HG02642 (cell line): ENCODE data around the gene GHR.
"Not testable (repeated sequence)": the region's sequence is repeated elsewhere in the genome, so short reads cannot be mapped to it uniquely, and the experiment has no call there.

Experiments
- ATAC-seq: cut with Tn5 transposase; IDR thresholded peaks from one replicate; pipeline ENCODE4 v1.9.1; 2021; ENCODE audit warnings: mild to moderate bottlenecking; ENCODE audit not compliant: unreplicated experiment, poor library complexity

The GHR gene

GRCh38 chr5:42675602-42676001 is 252.4 kb downstream of the GHR start:
- ATAC-seq: no peak

GRCh38 chr5:42676362-42676761 is 253.1 kb downstream of the GHR start:
- ATAC-seq: no peak

- ATAC-seq: no peak
Measured at GRCh38 chr5:42677156-42677842, 254.1 kb downstream of the GHR start.

GRCh38 chr5:42680046-42680445 is 256.8 kb downstream of the GHR start:
- no peak for ATAC-seq

GRCh38 chr5:42685078-42685477 is 261.8 kb downstream of the GHR start:
- ATAC-seq: not testable (repeated sequence)

GRCh38 chr5:42689391-42689790 is 266.2 kb downstream of the GHR start:
- no peak for ATAC-seq

DNA sequence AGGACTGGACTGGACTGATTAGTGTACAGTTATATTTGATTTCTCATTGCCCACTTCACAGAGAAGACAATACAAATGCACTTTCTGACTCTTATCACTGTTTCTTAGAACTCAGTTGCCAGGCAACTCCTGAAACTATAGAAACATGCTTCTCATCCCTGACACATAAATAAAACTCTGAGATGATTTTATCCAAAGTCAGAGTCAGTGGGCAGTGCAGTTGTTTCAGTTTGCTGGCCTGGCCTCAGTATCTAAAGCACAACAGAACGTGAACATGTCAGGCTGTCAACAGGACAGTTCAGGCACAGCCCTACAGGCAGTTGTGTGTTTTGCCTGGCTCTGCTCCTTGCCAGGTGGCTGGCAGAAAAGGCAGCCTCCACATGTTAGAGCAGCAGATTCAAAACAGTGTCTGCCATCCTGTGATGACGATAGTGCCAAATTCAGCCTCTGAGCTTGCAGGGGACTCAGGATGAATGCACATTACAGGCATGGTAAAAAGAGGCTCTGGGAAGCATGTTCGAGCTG is 268.2 kb downstream of the GHR start:
- ATAC-seq: no peak

- no peak for ATAC-seq
Measured at GRCh38 chr5:42701351-42702059, 278.3 kb downstream of the GHR start.

DNA sequence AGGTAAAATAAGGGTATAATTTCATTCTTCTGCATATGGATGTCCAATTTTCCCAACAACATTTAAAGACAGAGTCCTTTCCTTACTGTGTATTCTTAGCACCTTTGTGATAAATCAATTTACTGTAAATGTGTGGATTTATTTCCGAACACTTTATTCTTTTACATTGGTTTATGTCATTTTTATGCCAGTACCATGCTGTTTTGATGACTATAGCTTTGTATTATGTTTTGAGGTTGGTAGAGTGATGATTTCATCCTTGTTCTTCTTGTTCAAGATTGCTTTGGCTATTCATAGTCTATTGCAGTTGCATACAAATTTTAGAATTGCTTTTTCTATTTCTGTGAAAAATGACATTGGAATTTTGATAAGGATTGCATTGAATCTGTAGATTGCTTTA is 280.0 kb downstream of the GHR start:
- ATAC-seq: no peak

GRCh38 chr5:42715785-42716184 is 292.5 kb downstream of the GHR start:
- ATAC-seq: no peak

DNA sequence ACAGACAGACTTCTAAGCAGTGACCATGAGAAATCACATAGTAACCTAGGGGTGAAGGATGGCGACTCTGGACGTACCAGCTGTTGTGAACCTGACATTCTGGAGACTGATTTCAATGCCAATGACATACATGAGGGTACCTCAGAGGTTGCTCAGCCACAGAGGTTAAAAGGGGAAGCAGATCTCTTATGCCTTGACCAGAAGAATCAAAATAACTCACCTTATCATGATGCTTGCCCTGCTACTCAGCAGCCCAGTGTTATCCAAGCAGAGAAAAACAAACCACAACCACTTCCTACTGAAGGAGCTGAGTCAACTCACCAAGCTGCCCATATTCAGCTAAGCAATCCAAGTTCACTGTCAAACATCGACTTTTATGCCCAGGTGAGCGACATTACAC is 295.4 kb downstream of the GHR start:
- ATAC-seq: peak; percentile 83

DNA sequence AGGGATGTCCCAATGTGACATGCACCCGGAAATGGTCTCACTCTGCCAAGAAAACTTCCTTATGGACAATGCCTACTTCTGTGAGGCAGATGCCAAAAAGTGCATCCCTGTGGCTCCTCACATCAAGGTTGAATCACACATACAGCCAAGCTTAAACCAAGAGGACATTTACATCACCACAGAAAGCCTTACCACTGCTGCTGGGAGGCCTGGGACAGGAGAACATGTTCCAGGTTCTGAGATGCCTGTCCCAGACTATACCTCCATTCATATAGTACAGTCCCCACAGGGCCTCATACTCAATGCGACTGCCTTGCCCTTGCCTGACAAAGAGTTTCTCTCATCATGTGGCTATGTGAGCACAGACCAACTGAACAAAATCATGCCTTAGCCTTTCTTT is 295.8 kb downstream of the GHR start:
- no peak for ATAC-seq

DNA sequence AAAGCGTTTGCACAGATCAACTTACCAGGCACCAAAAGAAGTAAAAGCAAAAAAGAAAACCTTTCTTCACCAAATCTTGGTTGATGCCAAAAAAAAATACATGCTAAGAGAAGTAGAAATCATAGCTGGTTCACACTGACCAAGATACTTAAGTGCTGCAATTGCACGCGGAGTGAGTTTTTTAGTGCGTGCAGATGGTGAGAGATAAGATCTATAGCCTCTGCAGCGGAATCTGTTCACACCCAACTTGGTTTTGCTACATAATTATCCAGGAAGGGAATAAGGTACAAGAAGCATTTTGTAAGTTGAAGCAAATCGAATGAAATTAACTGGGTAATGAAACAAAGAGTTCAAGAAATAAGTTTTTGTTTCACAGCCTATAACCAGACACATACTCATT is 297.0 kb downstream of the GHR start:
- no peak for ATAC-seq

- no peak for ATAC-seq
Measured at GRCh38 chr5:42721484-42721883, 298.2 kb downstream of the GHR start.

GRCh38 chr5:42734531-42735058 is 311.4 kb downstream of the GHR start:
- ATAC-seq: not testable (repeated sequence)

- no peak for ATAC-seq
Measured at GRCh38 chr5:42740920-42741319, 317.7 kb downstream of the GHR start.

DNA sequence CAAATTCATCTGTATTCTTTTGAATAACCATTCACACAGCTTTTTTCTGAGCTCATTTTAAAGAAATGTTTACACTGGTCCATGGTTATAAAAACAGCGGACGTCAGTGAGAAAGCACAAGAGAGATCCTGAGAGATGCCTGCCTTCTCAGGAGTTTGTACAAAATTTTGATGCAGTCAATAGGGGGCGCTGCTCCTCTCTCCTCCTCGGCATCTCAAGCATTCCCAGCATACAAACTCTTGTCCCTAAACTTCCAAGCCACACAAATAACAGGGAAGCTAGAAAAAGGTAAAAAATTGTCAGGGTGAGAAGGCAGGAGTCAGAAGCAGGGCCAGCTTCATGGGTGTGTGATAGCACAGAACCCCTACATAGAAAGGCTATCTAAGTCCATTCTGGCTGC is 322.2 kb downstream of the GHR start:
- ATAC-seq: no peak

DNA sequence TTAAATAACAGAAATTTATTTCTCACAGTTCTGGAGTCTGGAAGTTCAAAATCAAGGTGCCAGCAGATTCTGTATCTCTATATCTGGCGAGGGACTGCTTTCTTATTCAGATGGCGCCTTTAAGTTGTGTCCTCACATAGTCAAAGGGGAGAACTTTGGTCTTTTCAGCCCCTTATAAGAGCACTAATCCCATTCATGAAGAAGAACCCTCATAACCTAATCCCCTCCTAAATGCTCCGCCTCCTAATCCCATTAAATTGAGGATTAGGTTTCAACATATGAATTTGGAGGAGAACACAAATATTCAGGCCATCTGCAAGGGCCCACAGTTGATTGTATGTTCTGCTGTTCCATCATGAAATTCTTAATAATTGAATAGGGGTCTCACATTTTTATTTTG is 322.6 kb downstream of the GHR start:
- no peak for ATAC-seq

DNA sequence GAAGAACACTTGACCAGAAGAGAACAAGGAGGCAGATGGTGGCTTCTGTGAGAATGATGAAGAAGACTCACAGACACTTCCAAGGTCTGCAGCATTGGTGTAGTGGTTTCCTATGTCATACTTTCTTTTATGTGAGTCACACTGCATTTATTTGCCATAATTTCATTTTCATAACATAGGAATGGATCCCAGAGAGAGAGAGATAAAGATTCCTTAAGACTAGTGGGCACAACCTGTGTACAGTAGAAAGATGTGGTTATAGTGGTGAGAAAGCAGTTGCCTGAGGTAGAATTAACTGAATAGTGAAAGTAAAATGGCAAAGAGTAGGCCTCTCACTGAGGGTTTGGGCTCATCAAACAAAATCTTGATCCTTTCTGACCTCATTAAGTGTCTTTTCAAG is 325.8 kb downstream of the GHR start:
- ATAC-seq: no peak

DNA sequence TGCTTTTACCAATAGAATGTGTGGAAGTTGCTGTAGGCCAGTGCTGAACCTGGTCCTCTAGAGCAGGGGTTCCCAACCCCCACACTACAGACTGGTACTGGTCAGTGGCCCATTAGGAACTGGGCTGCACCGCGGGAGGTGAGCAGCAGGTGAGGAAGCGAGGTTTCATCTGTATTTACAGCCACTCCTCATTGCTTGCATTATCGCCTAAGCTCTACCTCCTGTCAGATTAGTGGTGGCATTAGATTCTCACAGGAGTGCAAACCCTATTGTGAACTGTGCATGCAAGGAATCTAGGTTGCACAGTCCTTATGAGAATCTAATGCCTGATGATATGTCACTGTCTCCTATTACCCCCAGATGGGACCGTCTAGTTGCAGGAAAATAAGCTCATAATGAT is 327.3 kb downstream of the GHR start:
- ATAC-seq: no peak

DNA sequence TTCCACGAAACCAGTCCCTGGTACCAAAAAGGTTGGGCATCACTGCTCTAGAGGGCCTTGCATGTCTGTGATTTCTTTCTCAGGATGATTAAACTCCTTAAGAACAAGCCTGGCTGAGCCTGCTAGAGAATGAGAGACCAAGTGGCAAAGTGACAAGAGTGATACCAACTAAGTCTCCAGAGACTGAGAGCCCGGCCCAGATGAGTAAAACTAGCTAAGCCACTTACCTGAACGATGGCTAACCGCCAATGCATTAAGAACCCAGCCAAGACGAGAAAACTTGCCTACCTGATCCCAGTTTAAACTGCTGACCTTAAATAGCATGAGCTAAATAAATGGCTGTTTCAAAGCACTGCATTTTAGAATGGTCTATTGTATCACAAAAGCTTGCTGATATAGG is 327.8 kb downstream of the GHR start:
- ATAC-seq: no peak

- ATAC-seq: no peak
Measured at GRCh38 chr5:42753099-42753498, 329.9 kb downstream of the GHR start.
